HL-60 (cell line): Measurements from ENCODE around the gene FBXW7.

ENCODE experiments used
- DNase-seq, 2 experiments: peaks; one replicate each; pipeline ENCODE4 v3.0.0-alpha.2; 2010 to 2020; ENCODE audit warnings: low read depth in 1 of 2, low spot score in 1 of 2
- H3K27ac ChIP-seq: fragments of 250-450 bp; sonication (Bioruptor Pico); replicated peaks from 2 replicates; pipeline ENCODE4 v1.5.1; 2020; ENCODE audit warnings: mild to moderate bottlenecking, moderate library complexity
- H3K27me3 ChIP-seq: fragments of 250-450 bp; sonication (Bioruptor Pico); 2 replicates; pipeline ENCODE4 v1.5.1; 2021; ENCODE audit warnings: mild to moderate bottlenecking, moderate library complexity; ENCODE audit not compliant: insufficient read depth, poor library complexity, severe bottlenecking
- H3K4me3 ChIP-seq: replicated peaks from 2 replicates; pipeline ENCODE4 v1.5.1; 2011; ENCODE audit warnings: mild to moderate bottlenecking, control low read depth, low read length; ENCODE audit not compliant: insufficient read depth
- CTCF ChIP-seq: IDR thresholded peaks from one replicate; pipeline ENCODE4 v1.5.1; 2011; ENCODE audit warnings: low read length, control low read depth, inconsistent platforms; ENCODE audit not compliant: insufficient read depth
- GABPA ChIP-seq: IDR thresholded peaks from 2 replicates; pipeline ENCODE4 v1.6.1; 2012; ENCODE audit warnings: low read depth
- POLR2AphosphoS5 ChIP-seq: IDR thresholded peaks from 2 replicates; pipeline ENCODE4 v1.6.1; 2012; ENCODE audit warnings: low read depth
- SPI1 ChIP-seq: IDR thresholded peaks from 2 replicates; pipeline ENCODE4 v1.6.1; 2012; ENCODE audit warnings: low read depth, mild to moderate bottlenecking, borderline replicate concordance
- TF ChIP-seq, protein P1 (sequence below): IDR thresholded peaks from 2 replicates; pipeline ENCODE4 v1.6.1; 2012; ENCODE audit warnings: low read depth; ENCODE audit not compliant: insufficient replicate concordance

Gene FBXW7

GRCh38 chr4:152427981-152428380 is 107.9 kb downstream of the FBXW7 start:
- Histone ChIP-seq H3K27me3 (no peaks in the 10 kb centered on the region), H3K4me3 (no peak overlapping the region), H3K27ac (no peak overlapping the region)
- TF ChIP-seq, protein P1, sequence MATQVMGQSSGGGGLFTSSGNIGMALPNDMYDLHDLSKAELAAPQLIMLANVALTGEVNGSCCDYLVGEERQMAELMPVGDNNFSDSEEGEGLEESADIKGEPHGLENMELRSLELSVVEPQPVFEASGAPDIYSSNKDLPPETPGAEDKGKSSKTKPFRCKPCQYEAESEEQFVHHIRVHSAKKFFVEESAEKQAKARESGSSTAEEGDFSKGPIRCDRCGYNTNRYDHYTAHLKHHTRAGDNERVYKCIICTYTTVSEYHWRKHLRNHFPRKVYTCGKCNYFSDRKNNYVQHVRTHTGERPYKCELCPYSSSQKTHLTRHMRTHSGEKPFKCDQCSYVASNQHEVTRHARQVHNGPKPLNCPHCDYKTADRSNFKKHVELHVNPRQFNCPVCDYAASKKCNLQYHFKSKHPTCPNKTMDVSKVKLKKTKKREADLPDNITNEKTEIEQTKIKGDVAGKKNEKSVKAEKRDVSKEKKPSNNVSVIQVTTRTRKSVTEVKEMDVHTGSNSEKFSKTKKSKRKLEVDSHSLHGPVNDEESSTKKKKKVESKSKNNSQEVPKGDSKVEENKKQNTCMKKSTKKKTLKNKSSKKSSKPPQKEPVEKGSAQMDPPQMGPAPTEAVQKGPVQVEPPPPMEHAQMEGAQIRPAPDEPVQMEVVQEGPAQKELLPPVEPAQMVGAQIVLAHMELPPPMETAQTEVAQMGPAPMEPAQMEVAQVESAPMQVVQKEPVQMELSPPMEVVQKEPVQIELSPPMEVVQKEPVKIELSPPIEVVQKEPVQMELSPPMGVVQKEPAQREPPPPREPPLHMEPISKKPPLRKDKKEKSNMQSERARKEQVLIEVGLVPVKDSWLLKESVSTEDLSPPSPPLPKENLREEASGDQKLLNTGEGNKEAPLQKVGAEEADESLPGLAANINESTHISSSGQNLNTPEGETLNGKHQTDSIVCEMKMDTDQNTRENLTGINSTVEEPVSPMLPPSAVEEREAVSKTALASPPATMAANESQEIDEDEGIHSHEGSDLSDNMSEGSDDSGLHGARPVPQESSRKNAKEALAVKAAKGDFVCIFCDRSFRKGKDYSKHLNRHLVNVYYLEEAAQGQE = no peak
- no peak for TF ChIP-seq GABPA
- TF ChIP-seq CTCF = no peak
- TF ChIP-seq POLR2AphosphoS5 = no peak
- TF ChIP-seq SPI1 = no peak
- DNase-seq = no peak

DNA sequence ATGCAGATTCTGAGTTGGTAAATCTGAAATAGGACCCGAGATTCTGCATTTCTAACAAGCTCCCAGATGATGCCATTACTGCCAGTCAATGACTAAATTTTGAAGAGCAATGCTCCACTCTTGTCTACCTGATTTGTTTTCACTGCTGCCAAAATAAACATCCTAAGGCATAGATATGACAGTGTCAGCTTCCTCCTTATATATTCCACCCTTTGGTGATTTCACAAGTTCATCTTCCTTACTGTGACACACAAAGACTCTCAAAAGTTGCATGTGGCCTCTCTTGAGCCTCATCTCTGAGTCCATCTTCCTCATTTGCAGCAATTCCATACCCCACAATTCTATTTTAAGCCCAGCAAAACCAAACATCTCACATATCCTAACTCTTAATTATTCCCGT is 110.9 kb downstream of the FBXW7 start:
- Histone ChIP-seq H3K27me3 (no peaks in the 10 kb centered on the region), H3K27ac (peak overlapping the region; percentile 48), H3K4me3 (no peak overlapping the region)
- TF ChIP-seq, protein P1 = no peak
- TF ChIP-seq POLR2AphosphoS5 (no peak), CTCF (no peak), GABPA (no peak), SPI1 (peak; percentile 67; the same call in 1 of the 2 replicates)
- peak; percentile 37 to 73 for DNase-seq

GRCh38 chr4:152424396-152424795 is 111.5 kb downstream of the FBXW7 start:
- Histone ChIP-seq H3K27ac (peak overlapping the region; percentile 3; the same call in 1 of the 2 replicates), H3K27me3 (no peaks in the 10 kb centered on the region), H3K4me3 (no peak overlapping the region)
- no peak for TF ChIP-seq POLR2AphosphoS5
- DNase-seq = no peak

DNA sequence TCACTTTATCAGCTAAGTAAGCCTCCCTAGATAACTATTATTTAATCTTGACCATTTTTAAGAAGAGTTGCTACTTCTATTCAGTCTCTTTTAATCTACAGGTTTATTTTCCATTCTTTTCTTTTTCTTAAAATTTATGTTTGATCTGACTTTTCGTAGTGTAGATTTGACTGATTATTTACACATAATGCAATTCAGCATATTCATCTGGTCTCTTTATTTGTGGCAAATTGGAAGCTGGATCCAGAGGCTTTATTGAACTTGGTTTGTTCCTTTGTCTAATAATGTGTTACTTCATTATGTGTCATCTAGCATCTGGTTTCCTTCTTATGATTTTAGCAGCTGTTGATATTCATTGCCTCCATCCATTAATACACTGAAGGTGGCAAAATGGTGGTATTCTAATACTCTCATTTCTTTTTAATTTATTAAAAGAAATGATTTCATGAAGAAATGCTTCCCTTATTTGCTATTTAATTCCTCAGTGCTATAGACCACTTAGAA is 113.0 kb downstream of the FBXW7 start:
- no peak overlapping the region for H3K4me3 ChIP-seq
- H3K27ac ChIP-seq = no peak overlapping the region
- DNase-seq = no peak
- TF ChIP-seq, protein P1 = no peak
- no peak for TF ChIP-seq GABPA
- TF ChIP-seq SPI1 = no peak
- no peak for TF ChIP-seq CTCF
- TF ChIP-seq POLR2AphosphoS5 = no peak
- H3K27me3 ChIP-seq = no peaks in the 10 kb centered on the region
